HUDEP-2 (cell line): ENCODE data around the gene CHKB.
A peak's percentile ranks its signal among the peaks of the same experiment; 100 is the strongest.
"Not testable (repeated sequence)": the region's sequence is repeated elsewhere in the genome, so short reads cannot be mapped to it uniquely, and the experiment has no call there.

ENCODE experiments used
- DNase-seq, 76 experiments: peaks; one replicate each; lab custom pipeline; 2025; ENCODE audit not compliant: unreplicated experiment in 76 of 76; lab: John Stamatoyannopoulos, UW

The CHKB gene

DNA sequence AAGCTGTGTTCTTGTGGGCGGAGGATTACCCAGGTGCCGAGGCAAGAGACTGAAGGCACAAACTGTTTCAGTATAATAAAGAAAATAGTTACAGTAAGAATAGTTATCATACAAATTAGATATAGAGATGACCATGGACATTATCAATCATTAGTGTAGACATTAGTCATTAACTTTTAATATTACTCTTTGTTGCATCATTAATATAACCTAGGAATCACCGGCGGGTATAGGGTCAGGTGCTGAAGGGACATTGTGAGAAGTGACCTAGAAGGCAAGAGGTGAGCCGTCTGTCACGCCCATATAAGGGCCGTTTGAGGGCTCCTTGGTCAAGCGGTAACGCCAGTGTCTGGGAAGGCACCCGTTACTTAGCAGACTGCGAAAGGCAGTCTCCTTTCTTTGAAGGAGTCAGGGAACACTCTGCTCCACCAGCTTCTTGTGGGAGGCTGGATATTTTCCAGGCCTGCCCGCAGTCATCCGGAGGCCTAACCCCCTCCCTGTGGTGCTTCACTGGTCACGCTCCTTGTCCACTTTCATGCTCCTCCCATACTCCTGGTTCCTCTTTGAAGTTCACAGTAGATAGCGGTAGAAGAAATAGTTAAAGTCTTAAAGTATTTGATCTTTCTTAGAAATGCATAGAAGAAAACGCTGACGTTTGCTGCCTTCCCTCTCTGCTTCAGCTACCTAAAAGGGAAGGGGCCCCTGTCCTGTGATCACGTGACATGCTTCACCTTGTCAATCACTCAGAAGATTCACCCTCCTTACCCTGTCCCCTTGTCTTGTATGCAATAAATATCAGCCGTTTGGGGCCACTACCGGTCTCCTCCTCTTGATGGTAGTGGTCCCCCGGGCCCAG, 48.6 kb downstream of the CHKB start:
- not testable (repeated sequence) for DNase-seq

DNA sequence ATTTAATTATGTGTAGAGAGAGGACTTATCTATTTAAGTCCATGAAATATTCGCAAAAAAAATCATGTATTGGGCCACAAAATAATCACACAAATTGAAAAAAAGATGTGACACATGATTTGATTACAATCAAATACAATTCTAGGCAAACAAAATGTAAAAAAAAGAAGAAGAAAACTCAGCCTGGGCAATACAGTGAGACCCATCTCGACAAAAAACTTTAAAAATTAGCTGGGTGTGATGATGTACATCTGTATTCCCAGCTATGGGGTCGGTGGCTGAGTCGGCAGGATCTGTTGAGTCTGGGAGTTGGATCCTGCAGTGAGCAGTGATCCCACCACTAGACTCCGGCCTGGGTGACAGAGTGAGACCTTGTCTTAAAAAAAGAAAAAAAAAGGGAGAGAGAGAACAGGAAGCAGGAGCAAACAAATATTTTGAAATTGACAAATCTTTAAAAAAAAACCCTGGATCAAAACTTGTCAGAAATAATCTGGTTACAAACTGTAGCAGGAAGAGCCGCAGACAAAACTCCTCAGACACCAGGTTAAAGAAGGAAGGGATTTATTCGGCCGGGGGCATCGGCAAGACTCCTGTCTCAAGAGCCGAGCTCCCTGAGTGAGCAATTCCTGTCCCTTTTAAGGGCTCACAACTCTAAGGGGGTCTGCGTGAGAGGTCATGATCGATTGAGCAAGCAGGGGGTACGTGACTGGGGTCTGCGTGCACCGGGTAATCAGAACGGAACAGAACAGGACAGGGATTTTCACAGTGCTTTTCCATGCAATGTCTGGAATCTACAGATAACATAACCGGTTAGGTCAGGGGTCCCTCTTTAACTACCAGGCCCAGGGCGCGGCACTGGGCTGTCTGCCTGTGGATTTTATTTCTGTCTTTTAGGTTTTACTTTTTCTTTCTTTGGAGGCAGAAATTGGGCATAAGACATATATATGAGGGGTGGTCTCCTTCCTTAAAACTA, 49.5 kb downstream of the CHKB start:
- no peak for DNase-seq

DNA sequence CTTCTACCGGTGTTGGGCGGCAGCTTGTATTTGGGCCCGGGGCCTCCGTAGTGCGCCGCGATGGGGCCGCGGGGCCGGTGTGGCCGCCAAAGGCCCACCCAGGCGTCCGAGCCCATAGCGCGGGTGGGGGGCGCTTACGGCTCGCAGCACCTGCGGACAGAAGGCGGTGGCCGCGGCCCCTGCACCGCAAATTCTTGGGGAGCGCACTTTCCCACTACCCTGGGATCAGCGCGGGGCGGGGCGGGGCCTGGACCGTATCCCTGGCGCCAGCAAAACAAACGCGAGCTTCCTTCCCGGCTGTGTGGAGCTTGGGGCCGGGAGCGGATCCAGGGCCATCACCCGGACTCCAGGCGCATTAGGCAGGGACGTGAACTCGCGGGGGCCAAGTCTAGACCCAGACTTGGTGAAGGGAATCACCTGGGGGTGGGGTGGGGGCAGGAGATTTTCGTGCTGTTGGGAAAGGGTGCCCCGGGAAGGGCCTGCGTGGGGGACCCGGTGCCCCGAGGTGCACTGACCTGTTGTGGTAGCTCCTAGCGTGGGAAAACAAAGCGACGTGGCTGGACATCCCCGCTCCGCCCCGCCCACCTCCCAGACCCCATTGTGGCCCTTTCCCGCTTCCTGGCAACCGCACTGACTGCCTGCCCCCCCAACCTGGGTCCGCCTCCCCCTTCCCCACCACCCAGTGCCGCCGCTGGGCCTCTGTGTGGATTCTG, 50.5 kb downstream of the CHKB start:
- no peak for DNase-seq

DNA sequence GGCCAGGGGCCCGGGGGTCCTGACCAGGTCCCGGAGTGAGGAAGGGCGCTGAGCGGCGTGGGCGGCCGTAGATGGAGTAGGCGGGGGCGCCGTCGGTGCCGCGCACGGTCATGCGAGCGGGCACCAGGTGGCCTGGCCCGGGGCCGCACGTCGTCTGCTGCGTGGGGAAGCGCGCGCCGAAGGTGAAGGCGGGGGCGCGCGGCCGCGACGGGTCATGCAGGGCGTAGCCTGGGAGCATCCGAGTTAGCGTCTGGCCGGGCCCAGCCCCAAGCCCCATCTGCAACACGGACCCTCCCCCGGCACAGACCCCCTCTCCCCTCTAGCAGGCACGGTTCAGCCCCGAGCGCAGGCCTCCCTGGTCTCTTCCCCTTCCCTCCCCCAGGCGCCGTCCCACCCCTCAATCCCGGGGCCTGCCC, 51.1 kb downstream of the CHKB start:
- peak in 4 of 76 experiments; percentile 18 to 32 (median 24) for DNase-seq

DNA sequence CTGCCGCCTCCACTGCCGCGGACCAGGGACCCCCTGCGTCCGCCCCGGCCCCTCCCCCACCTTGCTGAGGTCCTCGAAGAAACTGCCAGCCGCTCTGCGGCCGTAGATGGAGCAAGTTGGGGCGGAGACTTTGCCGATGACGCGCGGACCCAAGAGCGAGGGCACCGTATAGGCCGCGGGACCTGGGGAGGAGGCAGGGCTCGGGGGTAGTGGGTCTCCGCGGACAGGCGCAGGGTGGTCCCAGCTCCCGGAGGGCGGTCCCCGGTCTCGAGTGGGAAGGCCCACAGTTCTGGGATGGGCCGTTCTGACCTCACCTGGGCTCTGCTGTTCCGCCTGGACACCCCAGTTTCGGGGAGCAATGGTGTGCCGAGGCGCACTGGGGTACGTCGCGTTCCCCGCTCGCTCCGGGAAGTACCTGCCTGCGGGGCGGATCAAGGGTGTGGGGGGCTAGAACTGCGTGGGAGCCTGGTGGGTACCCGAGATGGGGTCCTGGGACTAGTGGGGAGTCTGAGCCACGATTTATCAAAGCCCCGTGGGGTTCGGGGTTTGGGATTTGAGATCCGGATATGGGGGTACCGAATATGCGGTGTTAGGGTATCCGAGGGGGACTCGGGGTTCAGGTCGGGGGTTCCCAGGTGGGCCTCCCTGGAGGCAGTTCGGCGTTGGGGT, 51.6 kb downstream of the CHKB start:
- DNase-seq = peak in 61 of 76 experiments; percentile 14 to 76 (median 55)

DNA sequence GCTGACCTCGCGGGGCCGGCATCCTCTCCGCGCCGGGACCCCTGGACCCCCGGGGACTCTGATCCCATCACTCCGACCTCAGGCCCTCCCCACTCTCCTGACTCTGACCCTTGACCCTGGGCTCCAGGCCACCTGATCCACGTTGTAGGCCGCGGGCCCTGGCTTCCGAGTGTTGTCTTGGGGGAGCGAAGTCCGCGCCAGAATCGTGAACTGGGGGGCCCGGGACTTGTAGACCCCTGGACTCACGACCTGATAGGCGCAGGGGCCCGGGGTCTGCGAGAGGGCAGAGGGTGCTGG, 52.1 kb downstream of the CHKB start:
- peak in 5 of 76 experiments; percentile 43 to 58 (median 53) for DNase-seq

DNA sequence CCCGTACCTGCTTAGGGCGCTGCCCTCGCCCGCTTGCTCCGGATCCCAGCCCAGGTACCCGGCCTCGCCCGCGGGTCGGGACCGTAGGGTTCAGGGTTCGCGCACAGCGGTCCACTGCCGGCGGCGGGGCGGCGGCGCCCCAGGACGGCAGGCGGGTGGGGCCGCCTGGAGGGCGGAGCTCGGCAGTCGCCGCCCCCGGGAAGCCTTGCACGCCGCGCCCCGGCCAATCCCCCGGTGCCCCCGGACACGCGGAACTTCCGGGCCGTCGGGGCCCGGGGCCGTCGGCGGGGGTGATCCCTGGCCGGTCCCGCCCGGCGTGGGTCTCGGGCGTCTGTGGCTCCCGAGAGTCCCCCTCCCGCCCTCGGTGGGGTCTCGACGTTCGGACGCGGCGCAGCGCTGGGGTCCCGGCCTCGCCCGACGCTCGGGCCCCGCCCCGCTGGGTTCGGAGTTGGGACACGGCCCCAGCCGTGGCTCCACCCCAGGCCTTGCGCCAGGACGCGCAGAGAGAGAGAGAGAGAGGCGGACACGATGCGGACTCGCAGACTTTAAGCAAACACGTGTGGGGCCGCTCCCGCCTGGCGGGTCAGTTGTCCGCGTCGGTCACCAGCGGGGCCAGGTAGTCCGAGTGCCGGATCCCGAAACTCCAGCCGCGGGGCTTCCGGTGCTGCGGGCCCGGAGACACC, 52.6 kb downstream of the CHKB start, which contains the start of gene TYMP:
Gene TYMP (minus strand): TSS at position 116 of the 683 bp plus-strand sequence. CDS start 303 bp downstream, outside the sequence.
- DNase-seq = peak in 63 of 76 experiments; percentile 11 to 76 (median 49)

DNA sequence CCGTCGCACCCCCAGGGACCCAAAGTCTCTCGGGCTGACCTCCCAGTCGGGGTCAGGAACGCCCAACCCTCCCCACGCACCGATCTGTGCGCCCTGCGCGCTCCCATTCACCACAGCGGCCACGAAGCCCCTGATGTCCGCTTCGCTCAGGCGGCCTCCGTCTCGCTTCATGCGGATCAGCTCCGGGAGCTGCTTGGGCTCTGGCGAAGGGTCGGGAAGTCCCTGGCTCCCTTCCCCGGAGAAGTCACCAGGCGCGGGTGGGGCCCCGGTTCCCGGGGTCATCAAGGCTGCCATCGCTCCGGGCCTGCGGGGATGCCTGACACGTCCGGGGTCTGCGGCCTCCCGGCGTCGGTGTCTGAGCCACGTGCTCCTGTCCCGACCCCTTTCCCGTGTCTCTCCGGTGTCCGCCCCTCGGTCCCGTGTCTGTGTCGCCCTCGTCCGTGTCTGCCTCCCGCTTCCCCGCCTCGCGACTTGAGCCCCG, 53.2 kb downstream of the CHKB start:
- DNase-seq = no peak
